ENCODE data around the gene KANK4.

Gene KANK4

GRCh38 chr1:62213075-62213914 is 105.9 kb downstream of the KANK4 start:
- in situ Hi-C loops (cut with MboI; ENCODE audit: low sequenced_read_pairs) = no loop called here

GRCh38 chr1:62212411-62212810 is 106.8 kb downstream of the KANK4 start:
- in situ Hi-C loops (cut with MboI; ENCODE audit: low sequenced_read_pairs) = no loop called here

- in situ Hi-C loops (cut with MboI; ENCODE audit: low sequenced_read_pairs) = no loop called here
Measured at GRCh38 chr1:62210960-62211359, 108.3 kb downstream of the KANK4 start.

GRCh38 chr1:62209931-62210595 is 109.2 kb downstream of the KANK4 start:
- in situ Hi-C loops (cut with MboI; ENCODE audit: low sequenced_read_pairs) = no loop called here

GRCh38 chr1:62208970-62209369 is 110.3 kb downstream of the KANK4 start:
- in situ Hi-C loops (cut with MboI; ENCODE audit: low sequenced_read_pairs) = no loop called here

- in situ Hi-C loops (cut with MboI; ENCODE audit: low sequenced_read_pairs) = no loop called here
Measured at GRCh38 chr1:62208087-62208486, 111.1 kb downstream of the KANK4 start.

GRCh38 chr1:62207187-62207586 is 112.0 kb downstream of the KANK4 start:
- in situ Hi-C loops (cut with MboI; ENCODE audit: low sequenced_read_pairs) = no loop called here

- in situ Hi-C loops (cut with MboI; ENCODE audit: low sequenced_read_pairs) = no loop called here
Measured at GRCh38 chr1:62198781-62199125, 120.5 kb downstream of the KANK4 start.

GRCh38 chr1:62198069-62198780 is 121.0 kb downstream of the KANK4 start:
- in situ Hi-C loops (cut with MboI; ENCODE audit: low sequenced_read_pairs) = no loop called here

- in situ Hi-C loops (cut with MboI; ENCODE audit: low sequenced_read_pairs) = no loop called here
Measured at GRCh38 chr1:62196086-62196690, 123.0 kb downstream of the KANK4 start.

- in situ Hi-C loops (cut with MboI; ENCODE audit: low sequenced_read_pairs) = no loop called here
Measured at GRCh38 chr1:62194651-62195544, 124.3 kb downstream of the KANK4 start, which contains the start of gene L1TD1. Gene L1TD1 (plus strand): TSS chr1:62194849. CDS start chr1:62206629, 11,780 bp downstream.

GRCh38 chr1:62188111-62188510 is 131.1 kb downstream of the KANK4 start:
- in situ Hi-C loops (cut with MboI; ENCODE audit: low sequenced_read_pairs) = no loop called here

GRCh38 chr1:62187548-62187947 is 131.7 kb downstream of the KANK4 start:
- in situ Hi-C loops (cut with MboI; ENCODE audit: low sequenced_read_pairs) = no loop called here

Measured in HL-60/S4 treated with retinoic acid at 250 ng/mL for 4 days and 3 days (cell line).